PFSK-1 (cell line): Measurements from ENCODE around the gene CLMN.

Source experiments
- FOXP2 ChIP-seq: optimal IDR thresholded peaks from 2 replicates; pipeline ENCODE3; 2011; ENCODE audit warnings: borderline replicate concordance, control low read depth, inconsistent platforms; ENCODE audit not compliant: insufficient read depth; ENCODE audit errors: extremely low read length, extremely low read depth
- POLR2AphosphoS5 ChIP-seq: IDR thresholded peaks from 2 replicates; pipeline ENCODE4 v1.6.1; 2012; ENCODE audit warnings: low read depth, mild to moderate bottlenecking, control low read depth, low read length, moderate library complexity
- SIN3A ChIP-seq: IDR thresholded peaks from 2 replicates; pipeline ENCODE4 v1.6.1; 2012; ENCODE audit warnings: mild to moderate bottlenecking, low read length, moderate library complexity, borderline replicate concordance; ENCODE audit not compliant: insufficient read depth
- TAF1 ChIP-seq: IDR thresholded peaks from 2 replicates; pipeline ENCODE4 v1.6.1; 2012; ENCODE audit warnings: low read length, control low read depth, borderline replicate concordance; ENCODE audit not compliant: insufficient read depth
- TF ChIP-seq, protein P1 (sequence below), 2 experiments: IDR thresholded peaks; 2 replicates each; pipeline versions ENCODE4 v1.6.1 to v1.8.0; 2011 to 2012; ENCODE audit warnings: low read depth in 2 of 2, low read length in 2 of 2, control low read depth in 1 of 2, inconsistent platforms in 1 of 2, mild to moderate bottlenecking in 1 of 2, moderate library complexity in 1 of 2; ENCODE audit not compliant: insufficient read depth in 1 of 2

The CLMN gene

DNA sequence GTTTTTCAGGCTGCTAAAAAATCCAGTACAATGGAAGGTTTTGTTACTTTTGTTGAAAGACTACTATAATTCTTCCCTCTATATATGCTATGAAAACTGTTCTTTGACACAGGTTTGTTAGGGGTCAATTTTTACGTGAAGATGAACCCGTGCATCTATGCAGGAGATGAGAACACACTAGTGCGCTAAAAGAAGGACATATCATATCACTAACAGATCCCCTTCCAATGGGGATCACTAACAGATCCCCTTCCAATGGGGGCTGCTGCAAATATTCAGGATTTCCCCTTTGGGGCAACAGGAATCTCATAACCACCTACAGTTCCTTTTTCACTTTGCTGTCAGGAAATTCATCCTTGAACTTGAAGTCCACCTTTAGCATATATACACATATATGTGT lies 75.1 kb downstream of the CLMN start:
- no peak for TF ChIP-seq SIN3A
- no peak for TF ChIP-seq TAF1
- TF ChIP-seq POLR2AphosphoS5 = no peak
- no peak for TF ChIP-seq FOXP2
- TF ChIP-seq, protein P1, sequence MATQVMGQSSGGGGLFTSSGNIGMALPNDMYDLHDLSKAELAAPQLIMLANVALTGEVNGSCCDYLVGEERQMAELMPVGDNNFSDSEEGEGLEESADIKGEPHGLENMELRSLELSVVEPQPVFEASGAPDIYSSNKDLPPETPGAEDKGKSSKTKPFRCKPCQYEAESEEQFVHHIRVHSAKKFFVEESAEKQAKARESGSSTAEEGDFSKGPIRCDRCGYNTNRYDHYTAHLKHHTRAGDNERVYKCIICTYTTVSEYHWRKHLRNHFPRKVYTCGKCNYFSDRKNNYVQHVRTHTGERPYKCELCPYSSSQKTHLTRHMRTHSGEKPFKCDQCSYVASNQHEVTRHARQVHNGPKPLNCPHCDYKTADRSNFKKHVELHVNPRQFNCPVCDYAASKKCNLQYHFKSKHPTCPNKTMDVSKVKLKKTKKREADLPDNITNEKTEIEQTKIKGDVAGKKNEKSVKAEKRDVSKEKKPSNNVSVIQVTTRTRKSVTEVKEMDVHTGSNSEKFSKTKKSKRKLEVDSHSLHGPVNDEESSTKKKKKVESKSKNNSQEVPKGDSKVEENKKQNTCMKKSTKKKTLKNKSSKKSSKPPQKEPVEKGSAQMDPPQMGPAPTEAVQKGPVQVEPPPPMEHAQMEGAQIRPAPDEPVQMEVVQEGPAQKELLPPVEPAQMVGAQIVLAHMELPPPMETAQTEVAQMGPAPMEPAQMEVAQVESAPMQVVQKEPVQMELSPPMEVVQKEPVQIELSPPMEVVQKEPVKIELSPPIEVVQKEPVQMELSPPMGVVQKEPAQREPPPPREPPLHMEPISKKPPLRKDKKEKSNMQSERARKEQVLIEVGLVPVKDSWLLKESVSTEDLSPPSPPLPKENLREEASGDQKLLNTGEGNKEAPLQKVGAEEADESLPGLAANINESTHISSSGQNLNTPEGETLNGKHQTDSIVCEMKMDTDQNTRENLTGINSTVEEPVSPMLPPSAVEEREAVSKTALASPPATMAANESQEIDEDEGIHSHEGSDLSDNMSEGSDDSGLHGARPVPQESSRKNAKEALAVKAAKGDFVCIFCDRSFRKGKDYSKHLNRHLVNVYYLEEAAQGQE (IDR thresholded peaks at IDR 0.05; ENCODE audit: insufficient read depth in 1 of 2, low read depth in 2 of 2, low read length in 2 of 2) = no peak

DNA sequence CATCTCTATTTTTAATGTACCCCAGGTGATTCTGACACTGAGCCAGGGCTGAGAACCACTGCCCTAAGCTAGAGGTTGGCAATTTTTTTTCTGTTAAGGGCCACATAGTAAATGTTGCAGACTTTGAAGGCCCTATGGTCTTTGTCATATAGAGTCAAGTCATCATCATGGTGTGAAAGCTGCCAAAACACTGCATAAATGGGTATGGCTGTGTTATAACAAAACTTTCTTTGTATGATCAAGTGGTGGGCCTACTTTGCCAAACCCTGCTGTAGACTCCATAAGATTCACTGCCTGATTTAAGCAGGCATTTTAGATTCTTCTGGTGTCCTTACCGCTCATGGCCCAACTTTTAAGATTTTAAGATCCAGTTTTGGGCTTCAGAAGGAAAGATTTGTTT lies 76.8 kb downstream of the CLMN start:
- TF ChIP-seq SIN3A = no peak
- no peak for TF ChIP-seq FOXP2
- TF ChIP-seq, protein P1 (IDR thresholded peaks at IDR 0.05; ENCODE audit: insufficient read depth in 1 of 2, low read depth in 2 of 2, low read length in 2 of 2) = no peak
- TF ChIP-seq POLR2AphosphoS5 = no peak
- TF ChIP-seq TAF1 = no peak

DNA sequence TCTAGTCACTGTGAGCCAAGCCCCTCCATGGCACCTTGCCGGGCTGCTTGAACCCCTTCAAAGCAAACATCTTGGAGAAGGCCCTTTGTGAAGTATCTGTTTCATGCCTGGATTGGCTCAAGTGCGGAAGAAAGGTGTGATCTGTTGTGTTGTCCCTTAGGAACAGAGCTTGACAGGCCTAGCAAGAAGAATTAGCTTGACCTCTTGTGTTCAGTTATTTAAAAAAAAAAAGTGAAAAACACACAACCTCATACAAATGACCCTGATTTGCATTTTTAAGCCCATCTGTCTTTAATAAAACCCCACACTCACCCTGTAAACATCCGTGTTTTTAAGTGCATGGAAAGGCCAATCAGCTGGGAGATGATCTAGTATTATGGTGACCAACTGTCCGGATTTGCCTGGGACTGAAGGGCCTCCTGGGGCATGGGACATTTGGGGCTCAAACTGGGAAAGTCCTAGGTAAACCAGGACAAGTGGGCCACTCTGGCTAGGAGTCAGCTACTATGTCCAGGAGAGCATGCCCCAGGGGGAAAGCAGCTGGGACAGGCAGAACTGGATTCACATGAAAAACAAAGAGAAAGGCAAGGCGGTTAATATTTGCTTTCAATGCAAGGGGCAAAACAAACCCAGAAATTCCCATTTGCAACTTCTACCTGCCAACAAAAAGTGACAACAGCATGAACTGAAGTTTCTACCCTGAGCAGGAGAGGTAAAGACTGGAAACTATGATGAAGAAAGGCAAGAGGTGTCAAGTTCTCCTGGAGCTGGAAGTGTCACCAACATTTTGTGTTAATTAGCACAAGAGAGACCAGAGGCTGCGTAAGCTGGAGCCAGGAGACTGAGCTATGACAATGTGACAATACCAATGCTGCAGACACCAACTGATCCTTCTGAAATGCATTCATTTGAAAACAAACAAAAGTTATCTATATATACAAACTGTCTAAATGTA lies 78.6 kb downstream of the CLMN start:
- no peak for TF ChIP-seq TAF1
- TF ChIP-seq SIN3A = no peak
- no peak for TF ChIP-seq POLR2AphosphoS5
- TF ChIP-seq FOXP2 = no peak
- TF ChIP-seq, protein P1 (IDR thresholded peaks at IDR 0.05; ENCODE audit: insufficient read depth in 1 of 2, low read depth in 2 of 2, low read length in 2 of 2) = no peak

DNA sequence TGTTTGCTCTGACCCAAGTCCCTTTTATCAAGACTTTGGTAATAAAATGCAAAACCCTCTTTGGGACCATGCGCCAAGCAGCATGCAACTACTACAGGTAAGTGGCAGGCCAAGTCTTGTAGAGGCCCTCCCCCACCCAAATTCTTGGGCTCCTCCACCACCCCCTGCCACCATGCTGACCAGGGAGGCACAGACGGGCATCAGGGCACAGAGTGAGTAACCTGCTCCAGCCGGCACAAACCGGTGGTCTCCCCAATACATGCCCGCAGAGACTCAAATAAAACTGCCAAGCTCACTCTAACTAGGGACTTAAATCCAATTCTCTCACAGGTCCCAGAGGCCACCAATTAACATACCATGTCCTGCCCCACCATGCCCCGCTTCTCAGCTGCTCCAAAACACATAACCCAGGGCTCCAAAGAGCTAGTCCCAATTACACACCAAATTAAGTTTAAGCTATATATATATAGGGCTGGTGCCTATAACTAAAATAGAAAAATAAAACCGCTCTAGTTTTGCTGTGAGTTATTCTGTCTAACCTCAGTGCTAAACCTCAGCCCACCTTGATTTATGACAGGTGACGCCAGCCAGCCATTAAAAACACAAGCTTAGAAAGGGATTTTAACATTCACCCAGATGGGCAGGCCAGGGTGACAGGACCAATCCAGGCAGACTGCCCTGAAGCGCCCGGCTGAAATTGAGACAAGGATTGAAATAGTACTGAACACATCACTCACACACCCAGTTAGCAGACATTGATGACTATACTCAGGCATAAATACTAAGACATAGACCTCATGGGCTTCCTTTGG lies 81.0 kb downstream of the CLMN start:
- TF ChIP-seq POLR2AphosphoS5 (no peak), FOXP2 (no peak), SIN3A (no peak), TAF1 (no peak)
- TF ChIP-seq, protein P1 (IDR thresholded peaks at IDR 0.05; ENCODE audit: insufficient read depth in 1 of 2, low read depth in 2 of 2, low read length in 2 of 2) = no peak
